Head of caudate nucleus (tissue), 42 donors: ENCODE data around the gene DNAJB11.
"Not testable (repeated sequence)": the region's sequence is repeated elsewhere in the genome, so short reads cannot be mapped to it uniquely, and the experiment has no call there.

Experiments
- DNase-seq, 42 donors: peaks; one replicate each; pipeline versions ENCODE4 v3.0.0 to v3.0.0-alpha.2; 2020 to 2021; ENCODE audit warnings: mixed read lengths in 7 of 42
- intact Hi-C: fragments of 100-400 bp; cut with DNase I; formaldehyde crosslinking; loops from one replicate; pipeline ENCODE4 v1.15.0; 2022

DNAJB11 gene

GRCh38 chr3:186628756-186629155 is 58.2 kb downstream of the DNAJB11 start:
- intact Hi-C loops: no loop called here
- no peak for DNase-seq

GRCh38 chr3:186630950-186631641 is 60.6 kb downstream of the DNAJB11 start:
- intact Hi-C loops: no loop called here
- DNase-seq: peak in 1 of 42 donors; percentile 1

- intact Hi-C loops: no loop called here
- DNase-seq: no peak
These were observed 63.0 kb downstream of the DNAJB11 start for GRCh38 chr3:186633481-186633880.

GRCh38 chr3:186634207-186634606 is 63.7 kb downstream of the DNAJB11 start:
- DNase-seq: peak in 1 of 42 donors; percentile 7
- intact Hi-C loops: not testable (repeated sequence)
